SJSA1 (cell line): ENCODE data around the gene PCSK1. TPM values are rescaled to one million over a fixed set of nuclear protein-coding genes. Genes with fewer than 3 reads are reported as not detected.
A peak's percentile ranks its signal among the peaks of the same experiment; 100 is the strongest.
"Not testable (repeated sequence)": the region's sequence is repeated elsewhere in the genome, so short reads cannot be mapped to it uniquely, and the experiment has no call there.

Source experiments
- DNase-seq, 2 experiments: peaks; one replicate each; pipeline ENCODE4 v3.0.0-alpha.2; 2015 to 2020; ENCODE audit warnings: low spot score in 2 of 2, low read depth in 1 of 2
- H3K27ac ChIP-seq: fragments of 250-450 bp; sonication (Bioruptor Pico); 2 replicates; pipeline ENCODE4 v1.5.1; 2020; ENCODE audit warnings: mild to moderate bottlenecking, moderate library complexity
- H3K27me3 ChIP-seq: fragments of 250-450 bp; sonication (Bioruptor Pico); replicated peaks from 2 replicates; pipeline ENCODE4 v1.5.1; 2020; ENCODE audit warnings: mild to moderate bottlenecking, moderate library complexity
- H3K36me3 ChIP-seq: fragments of 250-450 bp; sonication (Bioruptor Pico); 2 replicates; pipeline ENCODE4 v1.5.1; 2020; ENCODE audit warnings: mild to moderate bottlenecking
- H3K4me1 ChIP-seq: fragments of 250-450 bp; sonication (Bioruptor Pico); replicated peaks from 2 replicates; pipeline ENCODE4 v1.6.1; 2021; ENCODE audit warnings: mild to moderate bottlenecking
- H3K4me3 ChIP-seq: fragments of 250-450 bp; sonication (Bioruptor Pico); 2 replicates; pipeline ENCODE4 v1.5.1; 2020; ENCODE audit warnings: mild to moderate bottlenecking
- H3K9me3 ChIP-seq: fragments of 250-450 bp; sonication (Bioruptor Pico); replicated peaks from 2 replicates; pipeline ENCODE4 v1.5.1; 2020; ENCODE audit warnings: mild to moderate bottlenecking
- total RNA-seq: library from RNA; depleted of rRNA; stranded (reverse); fragments of >200 nt; shearing (Covaris generic); gene quantifications from 2 replicates; pipeline ENCODE4 v1.2.3, GENCODE V29; 2014

PCSK1 gene
- total RNA-seq, 1 experiment from 2014 or later = not detected

DNA sequence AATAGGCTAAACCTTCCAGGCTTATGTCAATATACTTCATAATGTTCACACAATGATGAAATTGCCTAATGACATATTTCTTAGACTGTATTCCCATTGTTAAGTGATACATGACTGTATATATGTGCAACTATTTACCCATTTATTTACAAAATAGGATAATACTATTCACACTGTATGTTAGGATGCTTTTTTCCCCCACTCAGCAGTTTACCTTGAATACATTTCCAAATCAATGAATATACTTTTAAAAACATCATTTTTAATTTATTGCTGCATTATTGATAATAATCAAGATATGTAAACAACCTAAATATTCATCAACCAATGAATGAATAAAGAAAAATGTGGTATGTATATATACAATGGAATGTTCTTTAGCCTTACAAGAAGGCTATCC, 55.5 kb downstream of the PCSK1 start:
- H3K36me3 ChIP-seq = no peaks in the 10 kb centered on the region
- H3K9me3 ChIP-seq = no peaks in the 10 kb centered on the region
- H3K27me3 ChIP-seq = peaks cover 6% of the 10 kb centered on the region; the same call in 1 of the 2 replicates
- no peak for DNase-seq
- H3K27ac ChIP-seq = no peak overlapping the region
- H3K4me1 ChIP-seq = no peaks in the 10 kb centered on the region
- no peak overlapping the region for H3K4me3 ChIP-seq

DNA sequence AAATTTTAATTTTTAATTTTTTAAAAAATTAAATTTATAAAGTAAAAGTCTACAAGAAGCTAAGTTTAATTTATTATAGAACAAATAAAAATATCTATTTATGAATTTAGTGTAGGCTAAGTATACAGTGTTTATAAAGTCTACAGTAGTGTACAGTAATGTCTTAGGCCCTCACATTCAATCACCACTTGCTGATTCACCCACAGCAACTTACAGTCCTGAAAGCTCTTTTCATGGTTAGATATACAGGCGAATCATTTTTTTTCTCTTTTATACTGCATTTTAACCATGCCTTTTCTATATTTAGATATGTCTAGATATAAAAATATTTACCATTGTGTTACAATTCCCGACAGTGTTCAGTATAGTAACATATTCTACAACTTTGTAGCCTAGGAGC, 55.9 kb downstream of the PCSK1 start:
- H3K9me3 ChIP-seq = no peaks in the 10 kb centered on the region
- H3K27me3 ChIP-seq = peaks cover 6% of the 10 kb centered on the region; the same call in 1 of the 2 replicates
- no peak overlapping the region for H3K4me3 ChIP-seq
- no peaks in the 10 kb centered on the region for H3K4me1 ChIP-seq
- no peaks in the 10 kb centered on the region for H3K36me3 ChIP-seq
- H3K27ac ChIP-seq = no peak overlapping the region
- DNase-seq = no peak

DNA sequence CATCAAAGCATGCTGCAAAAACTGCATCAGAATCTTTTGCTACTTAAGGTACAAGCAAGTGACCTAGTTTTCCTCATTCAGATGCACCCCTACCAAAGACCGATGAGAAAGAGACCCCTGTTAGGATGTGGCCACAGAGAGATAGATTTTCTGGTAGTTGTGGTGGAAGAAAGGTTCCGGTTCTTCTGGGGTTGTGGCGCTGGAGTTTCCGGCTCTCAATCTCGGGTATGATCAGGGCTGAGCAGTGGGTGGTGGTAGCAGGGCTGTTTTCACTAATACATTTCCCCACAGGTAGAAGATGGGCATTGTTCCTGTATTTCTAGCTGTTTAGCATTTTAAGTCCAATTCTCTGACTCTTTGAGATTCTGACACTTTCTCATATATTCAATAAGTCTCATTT, 58.4 kb downstream of the PCSK1 start:
- no peaks in the 10 kb centered on the region for H3K4me1 ChIP-seq
- H3K27ac ChIP-seq = no peak overlapping the region
- H3K36me3 ChIP-seq = no peaks in the 10 kb centered on the region
- H3K9me3 ChIP-seq = no peaks in the 10 kb centered on the region
- H3K4me3 ChIP-seq = no peak overlapping the region
- no peak for DNase-seq
- peaks cover 2% of the 10 kb centered on the region; the same call in 1 of the 2 replicates for H3K27me3 ChIP-seq

DNA sequence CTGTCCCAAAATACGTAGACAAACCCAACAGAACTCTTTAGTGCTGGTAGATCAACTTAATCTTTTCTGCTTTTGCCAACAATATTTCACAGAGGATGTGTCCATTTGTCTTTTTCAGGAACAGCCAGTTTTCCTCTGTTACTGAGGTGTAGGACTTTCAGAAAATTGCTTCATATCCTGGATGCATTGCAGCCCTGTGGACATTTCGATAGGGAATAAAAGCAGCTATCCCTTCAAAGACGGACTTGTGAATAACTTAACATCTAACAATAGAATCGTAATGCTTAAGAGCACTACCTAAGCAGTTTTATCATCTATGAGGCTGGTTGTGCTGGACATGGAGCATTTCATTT, 59.7 kb downstream of the PCSK1 start:
- Histone ChIP-seq H3K27me3 (peaks cover 8% of the 10 kb centered on the region; the same call in 1 of the 2 replicates), H3K4me1 (no peaks in the 10 kb centered on the region), H3K36me3 (no peaks in the 10 kb centered on the region), H3K9me3 (no peaks in the 10 kb centered on the region), H3K27ac (no peak overlapping the region), H3K4me3 (no peak overlapping the region)
- no peak for DNase-seq

DNA sequence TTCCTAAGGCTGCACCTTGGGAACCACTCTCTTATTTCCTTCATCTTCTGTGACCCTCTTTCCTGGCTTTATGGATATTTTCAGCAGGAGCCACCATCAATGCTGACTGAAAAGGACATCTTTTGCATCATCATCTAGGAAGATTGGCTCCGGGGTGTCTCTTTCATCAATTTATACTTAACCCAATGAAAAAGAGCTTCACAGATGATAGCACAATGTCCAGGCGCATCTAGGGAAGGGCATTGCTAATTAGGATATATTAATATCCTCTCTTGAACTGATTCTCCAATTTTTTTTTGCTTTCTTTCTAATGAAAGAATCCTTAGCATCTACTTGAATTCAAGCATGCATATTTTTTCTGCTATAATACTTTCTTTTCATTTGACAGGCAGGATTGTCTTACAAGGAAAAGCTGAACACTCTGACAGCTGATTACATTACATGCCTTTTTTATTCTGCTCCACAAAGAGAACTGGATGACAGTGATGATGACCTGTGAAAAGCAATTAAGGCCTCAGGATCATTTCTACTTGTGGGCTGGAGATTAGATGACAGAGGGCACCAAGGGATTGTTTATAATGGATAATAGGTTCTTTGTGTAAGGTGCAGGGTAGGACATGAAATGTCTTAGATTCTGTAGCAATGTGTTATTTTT, 60.2 kb downstream of the PCSK1 start:
- Histone ChIP-seq H3K9me3 (no peaks in the 10 kb centered on the region), H3K4me1 (no peaks in the 10 kb centered on the region), H3K36me3 (no peaks in the 10 kb centered on the region), H3K4me3 (no peak overlapping the region), H3K27me3 (peaks cover 8% of the 10 kb centered on the region; the same call in 1 of the 2 replicates), H3K27ac (no peak overlapping the region)
- DNase-seq = no peak

DNA sequence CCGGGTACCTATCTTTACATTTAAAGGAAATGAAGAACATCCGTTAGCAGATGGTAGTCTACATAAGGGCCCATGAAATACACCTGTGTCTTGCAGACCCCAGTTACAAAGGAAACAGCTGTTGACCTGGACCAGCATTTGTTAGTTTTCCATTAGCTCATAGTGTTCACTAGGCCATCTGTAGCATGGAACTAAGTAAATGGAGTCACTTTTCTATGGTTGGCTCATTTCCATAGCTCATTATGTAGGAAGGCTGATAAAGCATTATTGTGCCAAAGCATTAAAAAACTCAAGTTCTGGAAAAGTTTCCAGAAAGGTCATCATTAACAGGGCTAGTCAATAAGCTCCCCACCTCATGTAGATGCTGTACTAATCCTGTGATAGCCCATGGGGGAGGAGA, 62.1 kb downstream of the PCSK1 start:
- Histone ChIP-seq H3K9me3 (no peaks in the 10 kb centered on the region), H3K27ac (no peak overlapping the region), H3K4me1 (no peaks in the 10 kb centered on the region), H3K4me3 (no peak overlapping the region), H3K27me3 (peaks cover 8% of the 10 kb centered on the region; the same call in 1 of the 2 replicates), H3K36me3 (no peaks in the 10 kb centered on the region)
- DNase-seq = no peak

DNA sequence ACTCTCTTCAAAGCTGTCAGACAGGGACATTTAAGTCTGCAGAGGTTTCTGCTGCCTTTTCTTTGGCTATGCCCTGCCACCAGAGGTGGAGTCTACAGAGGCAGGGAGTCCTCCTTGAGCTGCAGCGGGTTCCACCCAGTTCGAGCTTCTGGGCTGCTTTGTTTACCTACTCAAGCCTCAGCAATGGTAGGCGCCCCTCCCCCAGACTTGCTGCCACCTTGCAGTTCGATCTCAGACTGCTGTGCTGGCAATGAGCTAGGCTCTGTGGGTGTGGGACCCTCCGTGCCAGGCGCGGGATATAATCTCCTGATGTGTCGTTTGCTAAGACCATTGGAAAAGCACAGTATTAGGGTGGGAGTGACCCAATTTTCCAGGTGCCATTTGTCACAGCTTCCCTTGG, 65.7 kb downstream of the PCSK1 start:
- not testable (repeated sequence) for H3K27ac ChIP-seq

DNA sequence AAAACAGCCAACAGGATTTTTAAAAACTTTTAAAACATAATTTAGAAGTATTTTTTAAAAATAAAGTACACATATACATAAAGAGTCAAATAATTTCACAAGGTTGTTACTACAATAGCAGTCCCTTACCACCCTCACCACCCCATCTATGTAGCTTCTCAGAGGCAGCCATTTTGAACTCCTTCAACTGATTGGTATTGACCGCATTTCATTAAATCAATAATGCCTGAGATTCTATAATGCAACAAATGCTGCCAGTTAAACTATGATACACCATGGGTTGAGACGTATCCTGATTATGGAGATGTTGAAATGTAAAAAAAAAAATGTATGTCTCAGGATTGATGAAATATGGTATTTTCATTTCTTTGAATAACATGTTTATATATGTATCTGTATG, 78.8 kb downstream of the PCSK1 start:
- Histone ChIP-seq H3K27me3 (no peaks in the 10 kb centered on the region), H3K36me3 (no peaks in the 10 kb centered on the region), H3K4me3 (no peak overlapping the region), H3K27ac (no peak overlapping the region), H3K4me1 (no peaks in the 10 kb centered on the region), H3K9me3 (no peaks in the 10 kb centered on the region; the same call in 1 of the 2 replicates)
- no peak for DNase-seq

More for the DNA sequence above, 65.7 kb downstream of the PCSK1 start:
- not testable (repeated sequence) for H3K36me3 ChIP-seq, H3K4me3 ChIP-seq, H3K27me3 ChIP-seq, H3K9me3 ChIP-seq, DNase-seq, H3K4me1 ChIP-seq

DNA sequence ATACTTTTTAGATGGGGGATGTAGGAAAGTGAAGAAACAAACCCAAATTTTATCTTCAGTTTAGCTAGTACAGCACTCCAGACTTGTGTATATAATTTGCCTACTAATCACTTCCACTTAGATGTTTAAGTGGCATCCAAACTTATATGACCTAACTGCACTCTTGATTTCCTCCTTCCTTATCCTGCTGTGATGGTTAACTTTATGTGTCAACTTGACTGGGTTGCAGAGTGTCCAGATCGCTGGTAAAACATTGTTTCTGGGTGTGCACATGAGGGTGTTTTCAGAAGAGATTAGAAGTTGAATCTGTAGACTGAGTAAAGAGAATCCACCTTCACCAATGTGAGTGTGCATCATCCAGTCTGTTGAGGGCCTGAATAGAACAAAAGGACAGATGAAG, 79.8 kb downstream of the PCSK1 start:
- no peaks in the 10 kb centered on the region for H3K4me1 ChIP-seq
- no peaks in the 10 kb centered on the region for H3K36me3 ChIP-seq
- no peaks in the 10 kb centered on the region for H3K27me3 ChIP-seq
- no peak overlapping the region for H3K27ac ChIP-seq
- H3K9me3 ChIP-seq = no peaks in the 10 kb centered on the region; the same call in 1 of the 2 replicates
- DNase-seq = no peak
- H3K4me3 ChIP-seq = no peak overlapping the region

DNA sequence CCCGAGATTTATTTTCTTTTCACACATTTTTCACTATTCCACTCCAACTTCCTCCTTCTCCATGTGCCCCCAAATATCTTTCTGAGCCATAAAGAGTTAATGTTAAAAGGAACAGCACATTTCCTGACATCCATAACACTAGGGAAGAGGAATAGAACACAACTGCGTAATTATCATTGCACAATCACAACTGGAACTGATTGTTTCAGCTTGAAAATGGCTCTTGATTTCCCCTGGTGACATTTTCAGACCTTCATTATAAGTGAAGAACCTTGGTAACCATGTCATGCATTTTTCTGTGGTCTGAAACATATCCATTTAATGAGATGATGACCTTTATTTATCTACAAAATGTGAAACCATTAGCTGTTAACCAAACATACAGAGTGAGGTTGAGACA, 82.4 kb downstream of the PCSK1 start:
- DNase-seq = no peak
- Histone ChIP-seq H3K4me1 (no peaks in the 10 kb centered on the region), H3K36me3 (no peaks in the 10 kb centered on the region)

DNA sequence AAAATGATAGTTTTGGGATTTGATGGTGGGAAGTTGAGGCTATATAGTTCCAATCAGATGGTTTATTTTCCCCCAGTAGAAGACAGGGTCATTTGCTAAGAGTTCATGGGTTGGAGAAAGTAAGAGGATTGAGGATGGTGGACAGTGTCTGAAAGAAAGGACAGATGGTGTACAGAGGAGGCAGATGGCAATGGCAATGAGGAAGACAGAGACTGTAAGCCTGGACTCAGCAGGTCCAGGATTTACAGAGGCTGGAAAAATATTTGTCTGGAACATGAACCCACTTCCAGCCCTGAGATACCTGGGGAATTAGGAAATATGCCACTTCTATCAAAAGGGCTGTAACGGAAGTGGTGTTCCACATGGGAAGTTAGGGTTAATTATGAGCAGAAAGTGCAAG, 84.5 kb downstream of the PCSK1 start:
- Histone ChIP-seq H3K4me1 (no peaks in the 10 kb centered on the region), H3K4me3 (no peak overlapping the region), H3K9me3 (no peaks in the 10 kb centered on the region; the same call in 1 of the 2 replicates), H3K36me3 (no peaks in the 10 kb centered on the region), H3K27me3 (no peaks in the 10 kb centered on the region), H3K27ac (no peak overlapping the region)
- DNase-seq = no peak

More for the DNA sequence above, 82.4 kb downstream of the PCSK1 start:
- Histone ChIP-seq H3K27ac (no peak overlapping the region), H3K9me3 (no peaks in the 10 kb centered on the region; the same call in 1 of the 2 replicates), H3K4me3 (no peak overlapping the region), H3K27me3 (no peaks in the 10 kb centered on the region)

DNA sequence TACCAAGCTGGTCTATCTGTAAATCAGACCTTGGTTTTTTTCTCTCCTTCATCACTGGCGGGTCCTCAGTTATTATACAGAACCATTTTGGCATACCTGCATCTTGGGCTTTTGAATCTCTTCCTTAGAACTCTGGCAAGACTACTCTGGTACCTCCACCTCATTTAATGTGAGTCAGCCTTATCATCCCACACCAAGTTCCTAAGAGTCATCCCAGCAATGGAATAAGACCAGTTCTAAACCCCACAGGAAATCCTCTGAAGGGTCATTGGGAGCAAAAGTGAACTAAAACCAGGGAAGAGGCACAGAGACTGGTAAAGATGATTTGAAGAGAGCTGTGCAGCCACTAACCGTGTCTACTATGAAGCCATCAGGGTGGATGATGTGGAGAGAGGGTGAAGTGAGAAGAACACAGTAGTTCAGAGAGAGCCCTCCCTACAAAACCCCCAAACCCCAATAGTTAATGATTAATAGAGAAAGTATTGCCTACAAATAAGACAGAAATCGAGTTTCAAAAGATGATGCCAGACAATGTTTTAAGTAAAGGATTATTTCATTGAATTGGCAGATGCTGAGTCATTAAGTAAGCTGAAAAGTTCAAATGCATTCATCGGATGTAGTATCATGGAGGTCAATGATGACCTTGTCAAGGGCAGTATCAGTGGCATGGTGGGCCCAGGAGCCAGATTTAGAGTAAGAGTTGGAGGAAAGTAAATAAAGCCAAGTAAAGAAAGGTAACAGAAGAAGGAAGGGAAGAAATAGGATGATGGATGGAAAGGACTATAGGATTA, 85.4 kb downstream of the PCSK1 start:
- no peaks in the 10 kb centered on the region; the same call in 1 of the 2 replicates for H3K9me3 ChIP-seq
- H3K4me3 ChIP-seq = no peak overlapping the region
- H3K4me1 ChIP-seq = no peaks in the 10 kb centered on the region
- no peak overlapping the region for H3K27ac ChIP-seq
- H3K27me3 ChIP-seq = no peaks in the 10 kb centered on the region
- H3K36me3 ChIP-seq = no peaks in the 10 kb centered on the region
- no peak for DNase-seq

DNA sequence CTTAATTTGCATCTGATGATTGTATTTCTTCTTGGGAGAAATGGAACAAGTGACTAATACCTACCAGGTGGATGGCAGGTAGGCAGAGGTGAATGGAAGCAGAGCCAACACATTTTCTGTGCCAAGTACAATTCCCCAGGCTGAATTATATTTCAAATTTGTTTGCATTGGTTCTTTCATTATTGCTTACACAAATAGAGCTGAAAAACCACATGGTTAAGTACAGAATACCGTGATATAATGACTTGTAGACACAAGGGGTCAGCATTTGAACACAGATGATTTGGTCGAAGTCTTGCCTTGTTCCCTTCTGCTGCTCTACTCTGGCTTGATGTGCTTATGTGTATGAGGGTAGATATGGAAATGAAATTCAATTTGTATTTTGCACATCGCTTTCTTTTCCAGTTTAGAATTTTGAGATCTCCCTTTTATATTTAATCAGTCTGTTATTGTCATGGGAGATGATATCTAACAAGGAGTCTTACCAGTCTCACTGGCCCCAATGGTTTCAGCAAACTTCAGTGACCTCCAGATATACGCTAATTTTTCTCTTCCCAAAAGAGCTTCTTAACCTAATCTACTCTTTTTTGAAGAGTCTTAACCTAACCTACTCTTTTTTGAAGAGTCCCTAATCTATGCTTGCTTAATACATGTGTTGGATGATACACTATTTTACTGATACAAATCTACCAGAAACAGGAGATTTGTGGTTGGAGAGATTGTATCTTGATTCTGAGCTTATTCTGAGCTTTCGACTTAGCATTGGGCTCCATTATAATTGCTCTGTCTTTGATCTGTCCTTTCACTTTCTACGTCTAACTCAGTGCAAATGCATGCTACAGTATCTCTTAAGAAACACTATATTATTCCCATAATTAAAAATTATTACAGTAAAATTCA, 88.1 kb downstream of the PCSK1 start:
- H3K27ac ChIP-seq = no peak overlapping the region
- H3K4me3 ChIP-seq = no peak overlapping the region
- H3K9me3 ChIP-seq = no peaks in the 10 kb centered on the region; the same call in 1 of the 2 replicates
- no peaks in the 10 kb centered on the region for H3K36me3 ChIP-seq
- peak in 1 of 2 experiments; percentile 41 for DNase-seq
- no peaks in the 10 kb centered on the region for H3K4me1 ChIP-seq
- H3K27me3 ChIP-seq = no peaks in the 10 kb centered on the region
